Upper lobe of right lung (tissue), 1 donor: Measurements from ENCODE around the gene BMPR1B. TPM values are rescaled to one million over a fixed set of nuclear protein-coding genes. Genes with fewer than 3 reads are reported as not detected.

ENCODE experiments used
- ATAC-seq: fragments of 200-7000 bp; cut with Tn5 transposase; one replicate; pipeline ENCODE4 v1.9.1; 2020; ENCODE audit warnings: mild to moderate bottlenecking, moderate library complexity
- DNase-seq: peaks from one replicate; pipeline ENCODE4 v3.0.0-alpha.2; 2020
- H3K27ac ChIP-seq: fragments of 200-600 bp; one replicate; pipeline ENCODE4 v1.8.0; 2022
- H3K27me3 ChIP-seq: fragments of 200-600 bp; one replicate; pipeline ENCODE4 v1.8.0; 2022; ENCODE audit warnings: mild to moderate bottlenecking
- H3K36me3 ChIP-seq: fragments of 200-600 bp; one replicate; pipeline ENCODE4 v1.8.0; 2022
- H3K4me1 ChIP-seq: fragments of 200-600 bp; one replicate; pipeline ENCODE4 v1.8.0; 2022
- H3K4me3 ChIP-seq: fragments of 200-600 bp; one replicate; pipeline ENCODE4 v1.8.0; 2022; ENCODE audit warnings: mild to moderate bottlenecking
- H3K9me3 ChIP-seq: fragments of 200-600 bp; one replicate; pipeline ENCODE4 v1.8.0; 2022
- intact Hi-C: fragments of 100-400 bp; cut with DNase I; formaldehyde crosslinking; loops from one replicate; pipeline ENCODE4 v1.11.0; 2022
- total RNA-seq: library from RNA; stranded (reverse); fragmentation: NEBNext Ultra II Directional; extraction: Animal tissue kit (Norgen Biotek cat#: 25700); gene quantifications from one replicate; pipeline ENCODE4 v1.2.1, GENCODE V29; 2021
- TF ChIP-seq, protein P1 (sequence below): fragments of 200-600 bp; IDR thresholded peaks from one replicate; pipeline ENCODE4 v1.8.0; 2022; ENCODE audit warnings: antibody characterized with exemption
- donor health status: DM: no; HTN: yes; CAD: no; lungs with severe emphysema.

BMPR1B gene
- total RNA-seq, 1 donor from 2014 or later: 3.0 TPM

GRCh38 chr4:94911106-94911505, 153.4 kb downstream of the BMPR1B start:
- no peak for ATAC-seq
- no peak for DNase-seq
- TF ChIP-seq, protein P1, sequence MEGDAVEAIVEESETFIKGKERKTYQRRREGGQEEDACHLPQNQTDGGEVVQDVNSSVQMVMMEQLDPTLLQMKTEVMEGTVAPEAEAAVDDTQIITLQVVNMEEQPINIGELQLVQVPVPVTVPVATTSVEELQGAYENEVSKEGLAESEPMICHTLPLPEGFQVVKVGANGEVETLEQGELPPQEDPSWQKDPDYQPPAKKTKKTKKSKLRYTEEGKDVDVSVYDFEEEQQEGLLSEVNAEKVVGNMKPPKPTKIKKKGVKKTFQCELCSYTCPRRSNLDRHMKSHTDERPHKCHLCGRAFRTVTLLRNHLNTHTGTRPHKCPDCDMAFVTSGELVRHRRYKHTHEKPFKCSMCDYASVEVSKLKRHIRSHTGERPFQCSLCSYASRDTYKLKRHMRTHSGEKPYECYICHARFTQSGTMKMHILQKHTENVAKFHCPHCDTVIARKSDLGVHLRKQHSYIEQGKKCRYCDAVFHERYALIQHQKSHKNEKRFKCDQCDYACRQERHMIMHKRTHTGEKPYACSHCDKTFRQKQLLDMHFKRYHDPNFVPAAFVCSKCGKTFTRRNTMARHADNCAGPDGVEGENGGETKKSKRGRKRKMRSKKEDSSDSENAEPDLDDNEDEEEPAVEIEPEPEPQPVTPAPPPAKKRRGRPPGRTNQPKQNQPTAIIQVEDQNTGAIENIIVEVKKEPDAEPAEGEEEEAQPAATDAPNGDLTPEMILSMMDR: no peak
- Histone ChIP-seq H3K9me3 (no peaks in the 10 kb centered on the region), H3K36me3 (no peaks in the 10 kb centered on the region), H3K27me3 (no peaks in the 10 kb centered on the region), H3K27ac (no peak overlapping the region), H3K4me1 (no peaks in the 10 kb centered on the region), H3K4me3 (no peak overlapping the region)
- intact Hi-C loops: no loop called here

GRCh38 chr4:94912606-94913005, 154.9 kb downstream of the BMPR1B start:
- Histone ChIP-seq H3K4me3 (no peak overlapping the region), H3K27ac (no peak overlapping the region), H3K27me3 (no peaks in the 10 kb centered on the region), H3K9me3 (no peaks in the 10 kb centered on the region), H3K36me3 (no peaks in the 10 kb centered on the region), H3K4me1 (no peaks in the 10 kb centered on the region)
- no peak for ATAC-seq
- no peak for DNase-seq
- TF ChIP-seq, protein P1: no peak
- intact Hi-C loops: no loop called here

DNA sequence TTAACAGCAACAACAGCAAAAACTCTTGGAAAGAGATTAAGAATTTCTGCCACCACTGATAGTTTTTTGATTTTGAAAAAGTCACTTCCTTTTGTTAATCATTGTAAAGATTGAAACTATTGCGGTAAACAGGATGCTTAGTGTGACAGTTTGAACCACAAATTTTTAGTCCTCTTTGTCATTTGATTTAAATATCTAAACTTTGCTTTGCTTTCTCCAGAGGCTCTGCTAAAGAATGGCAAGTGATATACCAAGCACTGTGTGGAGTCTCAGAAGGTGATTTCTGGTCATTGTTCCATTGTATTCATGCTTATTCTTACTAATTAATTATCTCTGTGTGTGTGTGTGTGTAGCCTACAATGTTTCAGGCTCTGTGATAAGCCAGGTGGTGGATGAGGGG, 155.6 kb downstream of the BMPR1B start:
- H3K36me3 ChIP-seq: no peaks in the 10 kb centered on the region
- no peaks in the 10 kb centered on the region for H3K9me3 ChIP-seq
- TF ChIP-seq, protein P1: no peak
- H3K4me3 ChIP-seq: no peak overlapping the region
- no peaks in the 10 kb centered on the region for H3K4me1 ChIP-seq
- no peak for ATAC-seq
- no peaks in the 10 kb centered on the region for H3K27me3 ChIP-seq
- no peak for DNase-seq
- H3K27ac ChIP-seq: no peak overlapping the region
- intact Hi-C loops: no loop called here

- TF ChIP-seq, protein P1: no peak
These were observed 159.4 kb downstream of the BMPR1B start for GRCh38 chr4:94917146-94917545.

DNA sequence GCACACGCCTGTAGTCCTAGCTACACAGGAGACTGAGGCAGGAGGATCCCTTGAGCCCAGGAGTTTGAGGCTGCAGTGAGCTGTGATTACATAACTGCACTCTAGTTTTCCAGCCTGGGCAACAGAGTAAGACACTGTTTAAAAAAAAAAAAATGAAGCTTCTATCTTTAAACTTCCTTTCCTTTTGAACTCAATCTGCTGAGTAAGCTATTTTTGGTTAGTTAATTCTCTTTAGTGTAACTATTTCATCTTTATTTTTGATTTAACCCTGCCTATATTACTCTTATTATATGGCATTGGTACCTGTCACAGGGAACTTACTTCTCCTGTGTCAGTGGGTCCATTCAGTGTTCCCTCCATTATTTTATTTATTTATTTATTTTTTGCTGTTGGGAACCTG, 160.8 kb downstream of the BMPR1B start:
- DNase-seq (no peak), ATAC-seq (no peak)
- TF ChIP-seq, protein P1: no peak

More at GRCh38 chr4:94917146-94917545, 159.4 kb downstream of the BMPR1B start:
- no peak overlapping the region for H3K4me3 ChIP-seq
- no peak for DNase-seq
- no peaks in the 10 kb centered on the region for H3K27me3 ChIP-seq
- H3K36me3 ChIP-seq: no peaks in the 10 kb centered on the region
- ATAC-seq: no peak
- H3K27ac ChIP-seq: no peak overlapping the region
- H3K4me1 ChIP-seq: no peaks in the 10 kb centered on the region
- no peaks in the 10 kb centered on the region for H3K9me3 ChIP-seq
- intact Hi-C loops: no loop called here

DNA sequence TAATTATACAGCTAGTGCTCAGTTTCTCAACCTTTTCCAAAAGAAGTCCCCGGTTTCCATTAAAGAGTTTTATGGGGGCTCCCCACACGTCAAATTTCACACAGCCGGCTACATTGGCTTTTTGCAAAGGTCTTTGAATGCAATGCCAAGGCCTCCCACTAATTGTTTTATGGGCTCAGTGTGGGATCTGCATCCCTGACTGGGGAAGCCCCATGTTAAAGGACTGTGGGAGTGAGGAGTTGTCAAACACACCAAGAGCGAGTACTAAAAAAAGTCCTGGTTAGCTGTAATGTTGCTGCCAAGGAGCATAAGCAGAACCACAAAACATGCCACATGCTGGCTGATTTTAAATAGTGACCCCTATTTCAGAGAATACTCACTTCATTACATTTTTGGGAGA, 162.6 kb downstream of the BMPR1B start:
- no peaks in the 10 kb centered on the region for H3K36me3 ChIP-seq
- no peak for ATAC-seq
- H3K9me3 ChIP-seq: no peaks in the 10 kb centered on the region
- no peak overlapping the region for H3K27ac ChIP-seq
- TF ChIP-seq, protein P1: no peak
- H3K27me3 ChIP-seq: no peaks in the 10 kb centered on the region
- DNase-seq: no peak
- H3K4me1 ChIP-seq: no peaks in the 10 kb centered on the region
- no peak overlapping the region for H3K4me3 ChIP-seq
- intact Hi-C loops: no loop called here

More for the DNA sequence above, 160.8 kb downstream of the BMPR1B start:
- Histone ChIP-seq H3K4me3 (no peak overlapping the region), H3K9me3 (no peaks in the 10 kb centered on the region), H3K27me3 (no peaks in the 10 kb centered on the region), H3K36me3 (no peaks in the 10 kb centered on the region), H3K4me1 (no peaks in the 10 kb centered on the region), H3K27ac (no peak overlapping the region)
- intact Hi-C loops: no loop called here
